HG03066 (cell line): Measurements from ENCODE around the gene VEZT.
"Not testable (repeated sequence)": the region's sequence is repeated elsewhere in the genome, so short reads cannot be mapped to it uniquely, and the experiment has no call there.

Experiments used
- ATAC-seq: cut with Tn5 transposase; IDR thresholded peaks from one replicate; pipeline ENCODE4 v1.9.1; 2021; ENCODE audit warnings: low read depth; ENCODE audit not compliant: unreplicated experiment

The VEZT gene

GRCh38 chr12:95316798-95317197 is 99.2 kb downstream of the VEZT start:
- no peak for ATAC-seq

- no peak for ATAC-seq
Observed at GRCh38 chr12:95318071-95318545, 100.5 kb downstream of the VEZT start.

- ATAC-seq: no peak
Observed at GRCh38 chr12:95319694-95320331, 102.2 kb downstream of the VEZT start.

GRCh38 chr12:95321516-95322246 is 104.1 kb downstream of the VEZT start:
- no peak for ATAC-seq

GRCh38 chr12:95322326-95322725 is 104.7 kb downstream of the VEZT start:
- ATAC-seq: no peak

- no peak for ATAC-seq
Observed at GRCh38 chr12:95323212-95323611, 105.6 kb downstream of the VEZT start.

GRCh38 chr12:95324246-95324645 is 106.6 kb downstream of the VEZT start:
- not testable (repeated sequence) for ATAC-seq

- ATAC-seq: no peak
Observed at GRCh38 chr12:95325501-95325900, 107.9 kb downstream of the VEZT start.

GRCh38 chr12:95326445-95326844 is 108.8 kb downstream of the VEZT start:
- ATAC-seq: no peak

- ATAC-seq: no peak
Observed at GRCh38 chr12:95326855-95327254, 109.2 kb downstream of the VEZT start.

- ATAC-seq: no peak
Observed at GRCh38 chr12:95328708-95329107, 111.1 kb downstream of the VEZT start.

- no peak for ATAC-seq
Observed at GRCh38 chr12:95335948-95336347, 118.3 kb downstream of the VEZT start.

- no peak for ATAC-seq
Observed at GRCh38 chr12:95336387-95337067, 118.9 kb downstream of the VEZT start.

GRCh38 chr12:95337146-95337545 is 119.5 kb downstream of the VEZT start:
- no peak for ATAC-seq

- ATAC-seq: no peak
Observed at GRCh38 chr12:95339086-95339788, 121.6 kb downstream of the VEZT start.

- no peak for ATAC-seq
Observed at GRCh38 chr12:95342008-95342407, 124.4 kb downstream of the VEZT start.

- no peak for ATAC-seq
Observed at GRCh38 chr12:95343461-95344230, 126.0 kb downstream of the VEZT start.

- no peak for ATAC-seq
Observed at GRCh38 chr12:95349291-95349690, 131.7 kb downstream of the VEZT start.

GRCh38 chr12:95351748-95352147 is 134.1 kb downstream of the VEZT start:
- no peak for ATAC-seq
